Fibroblast of lung (primary cell): ENCODE data around the gene SLIT1.

ENCODE experiments used
- EZH2 ChIP-seq: IDR thresholded peaks from 2 replicates; pipeline ENCODE4 v1.5.1; 2012; ENCODE audit warnings: low read length, control low read depth, mild to moderate bottlenecking; ENCODE audit errors: missing control alignments
- TF ChIP-seq, protein P1 (sequence below), 2 donors: IDR thresholded peaks in 1 of 2; conservative IDR thresholded peaks in 1 of 2; 1 replicate in 1 of 2; 2 replicates in 1 of 2; pipeline ENCODE4 v1.5.1; 2011 to 2012; ENCODE audit warnings: low read length in 2 of 2, control low read depth in 1 of 2, inconsistent platforms in 1 of 2, low read depth in 1 of 2, mild to moderate bottlenecking in 1 of 2

- no peak for TF ChIP-seq EZH2
- TF ChIP-seq, protein P1, sequence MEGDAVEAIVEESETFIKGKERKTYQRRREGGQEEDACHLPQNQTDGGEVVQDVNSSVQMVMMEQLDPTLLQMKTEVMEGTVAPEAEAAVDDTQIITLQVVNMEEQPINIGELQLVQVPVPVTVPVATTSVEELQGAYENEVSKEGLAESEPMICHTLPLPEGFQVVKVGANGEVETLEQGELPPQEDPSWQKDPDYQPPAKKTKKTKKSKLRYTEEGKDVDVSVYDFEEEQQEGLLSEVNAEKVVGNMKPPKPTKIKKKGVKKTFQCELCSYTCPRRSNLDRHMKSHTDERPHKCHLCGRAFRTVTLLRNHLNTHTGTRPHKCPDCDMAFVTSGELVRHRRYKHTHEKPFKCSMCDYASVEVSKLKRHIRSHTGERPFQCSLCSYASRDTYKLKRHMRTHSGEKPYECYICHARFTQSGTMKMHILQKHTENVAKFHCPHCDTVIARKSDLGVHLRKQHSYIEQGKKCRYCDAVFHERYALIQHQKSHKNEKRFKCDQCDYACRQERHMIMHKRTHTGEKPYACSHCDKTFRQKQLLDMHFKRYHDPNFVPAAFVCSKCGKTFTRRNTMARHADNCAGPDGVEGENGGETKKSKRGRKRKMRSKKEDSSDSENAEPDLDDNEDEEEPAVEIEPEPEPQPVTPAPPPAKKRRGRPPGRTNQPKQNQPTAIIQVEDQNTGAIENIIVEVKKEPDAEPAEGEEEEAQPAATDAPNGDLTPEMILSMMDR (conservative IDR thresholded peaks at IDR 0.05 in 1 of 2, IDR thresholded peaks at IDR 0.05 in 1 of 2; ENCODE audit: low read depth in 1 of 2, low read length in 2 of 2), result no peak
Observed at GRCh38 chr10:97105303-97105702, 80.5 kb downstream of the SLIT1 start.
